Astrocyte of the hippocampus (primary cell): ENCODE measurements around the gene ZCWPW1.
"Not testable (repeated sequence)": the region's sequence is repeated elsewhere in the genome, so short reads cannot be mapped to it uniquely, and the experiment has no call there.

Experiments
- DNase-seq: peaks from one replicate; pipeline ENCODE4 v3.0.0; 2011; ENCODE audit warnings: low read depth, low spot score

Gene ZCWPW1

DNA sequence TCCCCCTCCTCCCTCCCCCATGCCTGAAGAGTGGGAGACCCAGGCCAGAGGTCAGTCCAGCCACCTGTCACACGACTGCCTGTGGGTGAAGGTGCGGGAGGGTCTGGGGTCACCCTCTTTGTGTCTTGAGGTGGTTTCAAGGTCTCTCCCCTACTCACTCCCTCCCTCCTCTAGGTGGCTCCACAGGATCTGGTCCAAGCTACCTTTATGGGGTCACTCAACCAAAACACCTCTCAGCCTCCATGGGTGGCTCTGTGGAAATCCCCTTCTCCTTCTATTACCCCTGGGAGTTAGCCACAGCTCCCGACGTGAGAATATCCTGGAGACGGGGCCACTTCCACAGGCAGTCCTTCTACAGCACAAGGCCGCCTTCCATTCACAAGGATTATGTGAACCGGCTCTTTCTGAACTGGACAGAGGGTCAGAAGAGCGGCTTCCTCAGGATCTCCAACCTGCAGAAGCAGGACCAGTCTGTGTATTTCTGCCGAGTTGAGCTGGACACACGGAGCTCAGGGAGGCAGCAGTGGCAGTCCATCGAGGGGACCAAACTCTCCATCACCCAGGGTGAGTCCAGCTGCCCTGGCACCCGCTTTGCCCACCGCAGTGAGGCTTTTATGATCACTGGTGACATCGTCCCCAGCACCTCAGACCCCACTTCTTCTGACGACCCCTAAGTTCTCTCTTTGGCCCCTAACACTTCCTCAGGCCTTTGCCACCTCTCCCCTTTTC is 54.5 kb downstream of the ZCWPW1 start:
- not testable (repeated sequence) for DNase-seq

- no peak for DNase-seq
These were observed 55.2 kb downstream of the ZCWPW1 start, which contains the start of gene PILRA for GRCh38 chr7:100373261-100373831. Gene PILRA (plus strand): TSS chr7:100373487. CDS start chr7:100373657, 170 bp downstream.

DNA sequence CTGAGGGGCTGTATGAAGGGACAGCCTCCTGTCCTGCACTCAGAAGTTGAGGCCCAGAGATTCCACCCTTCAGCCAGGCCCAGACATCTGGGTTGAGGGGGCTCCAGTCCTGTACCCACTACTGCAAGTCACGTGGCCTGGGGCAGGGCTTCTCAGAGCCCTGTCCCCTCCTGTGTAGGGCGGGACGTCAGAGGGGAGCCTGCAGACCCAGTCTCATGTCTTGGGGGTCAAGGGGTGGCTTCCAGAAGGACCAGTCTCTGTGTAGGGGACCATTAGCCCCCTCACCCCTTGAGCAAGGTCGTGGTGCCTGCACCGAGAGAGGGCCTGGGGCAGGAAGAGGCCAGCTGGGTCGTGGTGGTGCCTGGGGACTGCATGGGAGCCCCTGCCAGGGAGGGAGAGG is 55.8 kb downstream of the ZCWPW1 start:
- DNase-seq = no peak

- no peak for DNase-seq
These were observed 56.2 kb downstream of the ZCWPW1 start for GRCh38 chr7:100372256-100372655.

DNA sequence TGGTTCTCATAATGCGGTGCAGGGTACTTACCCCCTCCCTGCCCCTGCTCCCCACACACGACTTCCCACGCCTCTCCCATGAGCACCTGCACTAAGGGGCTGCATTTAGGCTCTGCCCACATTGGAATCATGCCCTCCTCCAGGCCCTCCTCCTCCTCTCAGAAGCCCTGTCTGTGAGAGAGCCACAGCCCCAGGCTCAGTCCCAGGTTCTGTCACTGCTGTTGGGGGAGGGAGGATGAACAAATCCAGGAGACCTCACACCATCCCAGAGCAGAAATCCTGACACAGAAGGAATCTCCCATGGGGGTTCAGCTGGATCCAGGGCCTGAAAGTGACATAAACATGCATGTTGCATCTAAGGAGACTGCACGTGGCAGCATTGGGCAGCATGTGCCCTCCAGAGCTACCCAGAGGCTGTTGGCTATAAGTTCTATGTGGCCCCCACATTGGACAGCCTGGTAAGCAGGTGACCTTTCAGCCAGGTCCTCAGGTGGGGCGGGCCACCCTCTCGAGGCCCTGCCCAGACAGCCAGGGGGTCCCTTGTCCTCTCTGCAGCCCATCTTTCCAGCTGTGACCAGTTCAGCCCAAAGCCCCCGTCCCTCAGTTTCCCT is 56.8 kb downstream of the ZCWPW1 start:
- DNase-seq = no peak

DNA sequence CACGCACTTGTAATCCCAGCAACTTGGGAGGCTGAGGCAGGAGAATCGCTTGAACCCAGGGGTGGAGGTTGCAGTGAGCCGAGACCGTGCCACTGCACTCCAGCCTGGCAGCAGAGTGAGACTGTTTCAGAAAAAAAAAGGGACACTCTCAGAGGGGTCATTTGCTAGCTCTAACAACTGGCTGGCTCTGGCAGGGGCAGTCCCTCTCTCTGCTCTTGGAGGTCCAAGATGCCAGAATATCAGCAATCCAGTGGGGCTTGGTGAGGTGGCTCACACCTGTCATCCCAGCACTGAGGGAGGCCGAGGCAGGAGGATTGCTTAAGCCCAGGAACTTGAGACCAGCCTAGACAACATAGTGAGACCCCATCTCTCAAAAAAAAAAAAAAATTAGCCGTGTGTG is 57.8 kb downstream of the ZCWPW1 start:
- DNase-seq = no peak

GRCh38 chr7:100370303-100370702 is 58.2 kb downstream of the ZCWPW1 start:
- DNase-seq = no peak

DNA sequence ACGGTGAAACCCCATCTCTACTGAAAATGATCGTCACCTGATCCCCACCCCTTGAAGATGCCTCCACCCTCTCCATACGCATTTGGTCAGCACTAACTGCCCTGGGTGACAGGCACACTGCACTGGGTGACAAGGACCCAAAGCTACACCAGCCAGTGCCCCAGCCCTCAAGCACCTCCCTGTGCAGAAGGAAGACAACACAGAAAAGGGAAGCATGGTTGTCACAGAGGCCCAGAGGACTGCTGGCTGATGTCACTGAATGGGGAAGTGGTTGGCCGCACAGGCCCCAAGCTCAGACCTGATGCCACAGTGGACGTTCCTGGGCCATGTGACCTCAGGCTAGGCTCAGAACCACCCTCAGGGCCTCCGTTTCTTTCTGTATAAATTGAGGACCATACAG is 59.4 kb downstream of the ZCWPW1 start:
- no peak for DNase-seq

DNA sequence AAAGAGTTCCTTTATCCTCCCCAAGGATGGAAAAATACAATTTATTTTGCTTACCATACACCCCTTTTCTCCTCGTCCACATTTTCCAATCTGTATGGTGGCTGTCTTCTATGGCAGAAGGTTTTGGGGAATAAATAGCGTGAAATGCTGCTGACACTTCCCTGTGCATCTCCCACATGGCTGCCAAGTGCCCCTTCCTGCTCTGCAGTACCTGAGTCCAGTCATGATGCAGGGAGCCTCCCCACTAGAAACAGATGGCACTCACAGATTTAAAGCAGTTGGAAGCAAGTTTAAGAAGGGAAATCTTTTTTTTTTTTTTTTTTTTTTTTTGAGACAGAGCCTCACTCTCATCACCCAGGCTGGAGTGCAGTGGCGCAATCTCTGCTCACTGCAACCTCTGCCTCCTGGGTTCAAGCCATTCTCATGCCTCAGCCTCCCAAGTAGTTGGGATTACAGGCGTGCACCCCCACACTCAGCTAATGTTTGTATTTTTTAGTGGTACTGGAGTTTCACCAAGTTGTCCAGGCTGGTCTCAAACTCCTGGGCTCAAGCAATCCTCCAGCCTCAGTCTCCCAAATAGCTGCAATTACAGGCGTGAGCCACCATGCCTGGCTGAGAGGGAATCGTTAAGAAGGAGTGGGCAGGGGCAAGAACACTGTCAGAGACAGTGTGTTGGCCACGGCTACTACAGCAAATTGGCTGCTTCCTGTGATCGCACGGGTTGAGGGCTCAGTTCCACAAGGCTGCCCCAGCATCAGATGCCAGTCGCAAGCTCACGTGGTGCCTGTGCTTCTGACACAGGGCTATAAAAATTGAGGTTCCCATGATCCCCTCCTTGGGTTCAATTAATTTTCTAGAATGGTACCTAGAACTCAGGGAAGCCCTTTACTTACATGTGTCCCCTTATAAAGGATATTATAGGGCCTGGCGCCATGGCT is 60.6 kb downstream of the ZCWPW1 start:
- no peak for DNase-seq

DNA sequence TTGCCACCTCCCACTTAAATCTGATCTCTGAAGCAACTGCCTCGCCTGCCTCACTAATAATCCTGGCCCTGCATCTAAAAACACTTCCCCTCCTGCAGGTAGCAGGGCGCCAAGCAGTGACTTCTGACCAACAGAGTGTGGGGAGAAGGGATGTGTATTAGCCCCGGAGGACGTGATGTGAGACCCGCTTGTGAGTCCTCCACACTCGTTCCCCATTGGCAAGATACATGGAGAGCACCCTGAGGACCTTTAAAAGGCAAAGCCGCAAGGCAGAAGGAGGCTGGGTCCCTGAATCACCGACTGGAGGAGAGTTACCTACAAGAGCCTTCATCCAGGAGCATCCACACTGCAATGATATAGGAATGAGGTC is 61.3 kb downstream of the ZCWPW1 start:
- DNase-seq = no peak

- no peak for DNase-seq
These were observed 61.9 kb downstream of the ZCWPW1 start for GRCh38 chr7:100366411-100367250.

GRCh38 chr7:100365998-100366367 is 62.5 kb downstream of the ZCWPW1 start:
- DNase-seq = not testable (repeated sequence)

- no peak for DNase-seq
These were observed 64.0 kb downstream of the ZCWPW1 start for GRCh38 chr7:100364480-100364879.

DNA sequence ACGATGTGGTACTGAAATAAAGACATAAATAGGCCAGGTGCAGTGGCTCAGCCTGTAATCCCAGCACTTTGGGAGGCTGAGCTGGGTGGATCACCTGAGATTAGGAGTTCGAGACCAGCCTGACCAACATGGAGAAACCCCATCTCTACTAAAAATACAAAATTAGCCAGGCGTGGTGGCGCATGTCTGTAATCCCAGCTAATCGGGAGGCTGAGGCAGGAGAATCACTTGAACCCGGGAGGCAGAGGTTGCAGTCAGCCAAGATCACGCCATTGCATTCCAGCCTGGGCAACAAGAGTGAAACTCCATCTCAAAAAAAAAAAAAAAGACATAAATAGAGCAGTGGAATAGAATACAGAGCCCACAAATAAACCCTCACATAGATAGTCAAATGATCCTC is 64.7 kb downstream of the ZCWPW1 start:
- not testable (repeated sequence) for DNase-seq

GRCh38 chr7:100363098-100363497 is 65.4 kb downstream of the ZCWPW1 start:
- DNase-seq = no peak

DNA sequence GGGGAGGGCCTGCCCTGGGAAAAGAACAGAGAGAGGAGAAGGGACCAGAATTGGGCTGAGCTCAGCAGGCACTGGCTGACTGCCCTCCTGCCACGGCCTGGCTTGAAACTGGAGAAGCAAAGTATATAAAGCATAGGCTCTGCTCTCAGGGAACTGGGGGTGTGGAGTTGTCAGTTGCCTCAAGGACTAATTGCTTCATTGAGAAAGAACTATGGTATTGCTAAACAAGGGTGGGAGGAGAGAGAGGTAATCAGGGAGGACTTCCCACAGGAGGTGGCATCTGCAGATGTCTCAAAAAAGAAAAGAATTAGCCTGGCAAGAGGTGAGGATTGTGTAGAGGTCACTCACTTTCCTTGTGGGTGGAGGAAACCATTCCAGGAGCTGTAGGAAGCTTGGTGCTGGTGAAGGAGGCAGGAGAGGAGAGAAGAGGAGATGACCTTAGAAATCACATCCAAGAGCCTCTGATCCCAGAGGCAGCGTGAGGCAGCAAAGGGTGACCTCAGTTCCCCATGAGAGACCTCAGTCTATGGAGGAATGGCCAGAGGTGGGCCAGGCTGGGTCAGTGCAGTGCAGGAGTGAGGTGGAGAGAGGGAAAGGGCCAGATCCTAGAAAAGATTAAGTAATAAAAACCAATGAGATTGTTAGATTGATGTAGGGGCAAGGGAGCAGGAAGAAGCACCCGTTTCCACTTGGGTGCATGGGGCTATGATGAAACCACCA is 68.2 kb downstream of the ZCWPW1 start:
- no peak for DNase-seq

DNA sequence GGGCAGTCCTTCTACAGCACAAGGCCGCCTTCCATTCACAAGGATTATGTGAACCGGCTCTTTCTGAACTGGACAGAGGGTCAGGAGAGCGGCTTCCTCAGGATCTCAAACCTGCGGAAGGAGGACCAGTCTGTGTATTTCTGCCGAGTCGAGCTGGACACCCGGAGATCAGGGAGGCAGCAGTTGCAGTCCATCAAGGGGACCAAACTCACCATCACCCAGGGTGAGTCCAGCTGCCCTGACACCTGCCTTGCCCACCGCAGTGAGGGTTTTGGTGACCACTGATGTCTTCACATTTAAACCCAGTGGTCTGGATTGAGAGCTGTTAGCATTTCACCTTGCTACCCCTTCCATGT is 69.7 kb downstream of the ZCWPW1 start:
- DNase-seq = no peak

GRCh38 chr7:100358027-100358856 is 70.3 kb downstream of the ZCWPW1 start, which contains the start of gene PILRB:
Gene PILRB (plus strand): TSS chr7:100358117. CDS start chr7:100358303, 186 bp downstream.
- DNase-seq = no peak

DNA sequence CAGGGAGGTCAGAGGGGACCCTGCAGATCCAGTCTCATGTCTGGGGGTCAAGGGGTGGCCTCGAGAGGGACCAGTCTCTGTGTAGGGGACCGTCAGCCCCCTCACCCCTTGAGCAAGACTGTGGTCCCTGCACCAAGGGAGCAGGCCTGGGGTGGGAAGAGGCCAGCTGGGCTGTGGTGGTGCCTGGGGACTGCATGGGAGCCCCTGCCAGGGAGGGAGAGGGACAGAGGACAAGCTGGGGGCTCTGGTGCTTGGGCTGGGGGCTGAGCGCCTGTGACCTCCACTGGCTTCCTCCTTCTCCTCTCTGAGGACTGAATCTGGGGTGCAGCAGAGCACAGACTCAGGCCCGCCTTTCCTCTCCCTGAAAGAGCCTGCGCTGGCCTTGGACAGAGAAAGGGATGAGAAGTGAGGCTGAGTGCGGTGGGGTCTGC is 71.4 kb downstream of the ZCWPW1 start:
- no peak for DNase-seq
